ENCODE results near the gene PLD2.
"Not testable (repeated sequence)": the region's sequence is repeated elsewhere in the genome, so short reads cannot be mapped to it uniquely, and the experiment has no call there.

Gene PLD2

GRCh38 chr17:4790705-4791088 lies 16.3 kb upstream of the PLD2 start:
- no peak for DNase-seq (ENCODE audit: low read depth)

- no peak for DNase-seq (ENCODE audit: low read depth)
These were observed 11.8 kb upstream of the PLD2 start for GRCh38 chr17:4795168-4795567.

DNA sequence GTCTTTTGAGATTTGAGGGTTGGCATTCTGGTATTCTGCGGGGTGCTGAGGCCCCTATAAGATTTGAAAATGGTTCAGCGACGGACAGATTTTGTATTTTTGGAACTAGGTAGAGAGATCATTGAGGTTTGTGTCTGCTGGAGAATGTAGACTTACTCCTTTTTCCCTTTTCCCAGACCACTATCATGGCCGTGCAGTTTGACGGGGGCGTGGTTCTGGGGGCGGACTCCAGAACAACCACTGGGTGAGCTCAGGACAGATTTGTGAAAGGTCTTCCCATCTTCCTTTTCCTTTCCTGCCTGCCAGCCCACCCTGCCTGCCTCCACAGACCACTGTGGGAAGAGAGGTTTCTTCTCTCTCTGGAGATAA lies 10.4 kb upstream of the PLD2 start:
- DNase-seq (ENCODE audit: low read depth), result no peak

- no peak for DNase-seq (ENCODE audit: low read depth)
These were observed 6.3 kb upstream of the PLD2 start for GRCh38 chr17:4800462-4801196.

- DNase-seq (ENCODE audit: low read depth), result no peak
These were observed 4.7 kb upstream of the PLD2 start, which contains the start of gene C17orf114 for GRCh38 chr17:4802228-4802627. C17orf114 (minus strand) TSS chr17:4802328.

- DNase-seq (ENCODE audit: low read depth), result no peak
These were observed 536 bp upstream of the PLD2 start for GRCh38 chr17:4806456-4806776.

DNA sequence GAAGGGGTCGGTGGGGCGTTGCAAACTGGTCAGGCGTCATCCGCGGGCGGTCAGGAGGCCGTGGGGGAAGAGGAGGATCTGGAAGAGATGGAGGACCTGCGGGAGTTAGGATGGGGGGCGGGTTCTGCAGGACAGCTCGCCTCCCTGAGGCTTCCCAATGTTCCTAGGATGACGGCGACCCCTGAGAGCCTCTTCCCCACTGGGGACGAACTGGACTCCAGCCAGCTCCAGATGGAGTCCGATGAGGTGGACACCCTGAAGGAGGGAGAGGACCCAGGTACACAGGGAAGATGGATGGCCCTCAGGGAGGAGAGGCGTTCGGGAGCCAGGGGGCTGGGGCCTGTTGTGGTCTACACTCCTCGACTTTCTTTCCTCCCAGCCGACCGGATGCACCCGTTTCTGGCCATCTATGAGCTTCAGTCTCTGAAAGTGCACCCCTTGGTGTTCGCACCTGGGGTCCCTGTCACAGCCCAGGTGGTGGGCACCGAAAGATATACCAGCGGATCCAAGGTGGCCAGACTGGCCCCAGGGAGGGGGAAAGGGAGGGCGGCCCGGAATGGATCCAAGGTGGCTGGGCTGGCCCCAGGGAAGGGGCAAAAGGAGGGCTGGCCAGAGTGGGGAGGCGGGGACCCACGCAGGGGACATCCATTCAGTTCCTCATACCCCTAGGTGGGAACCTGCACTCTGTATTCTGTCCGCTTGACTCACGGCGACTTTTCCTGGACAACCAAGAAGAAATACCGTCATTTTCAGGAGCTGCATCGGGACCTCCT lies 839 bp downstream of the PLD2 start:
- DNase-seq (ENCODE audit: low read depth), result no peak

- no peak for DNase-seq (ENCODE audit: low read depth)
These were observed 1.4 kb downstream of the PLD2 start for GRCh38 chr17:4808378-4808767.

GRCh38 chr17:4810696-4811290 lies 3.8 kb downstream of the PLD2 start:
- DNase-seq (ENCODE audit: low read depth), result no peak

DNA sequence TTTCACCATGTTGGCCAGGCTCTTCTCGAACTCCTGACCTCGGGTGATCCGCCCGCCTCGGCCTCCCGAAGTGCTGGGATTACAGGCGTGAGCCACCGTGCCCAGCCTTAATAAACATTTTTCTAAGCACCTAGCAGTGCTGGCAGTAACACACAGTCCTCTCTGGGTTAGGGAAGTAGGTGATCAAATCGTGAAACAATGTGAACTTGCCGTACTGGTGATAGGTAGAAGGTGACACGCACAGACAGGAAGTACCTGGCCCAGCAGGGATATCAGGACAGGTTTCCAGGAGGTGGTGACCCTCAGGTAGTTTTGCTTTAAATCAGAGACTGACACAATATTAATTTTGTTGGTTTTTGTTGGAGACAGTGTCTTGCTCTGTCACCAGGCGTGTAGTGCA lies 4.5 kb downstream of the PLD2 start:
- no peak for DNase-seq (ENCODE audit: low read depth)

- DNase-seq (ENCODE audit: low read depth), result no peak
These were observed 5.7 kb downstream of the PLD2 start for GRCh38 chr17:4812690-4813089.

GRCh38 chr17:4815043-4815675 lies 8.2 kb downstream of the PLD2 start:
- no peak for DNase-seq (ENCODE audit: low read depth)

GRCh38 chr17:4816826-4817225 lies 9.9 kb downstream of the PLD2 start:
- DNase-seq (ENCODE audit: low read depth), result no peak

GRCh38 chr17:4818276-4818675 lies 11.3 kb downstream of the PLD2 start:
- DNase-seq (ENCODE audit: low read depth), result no peak

GRCh38 chr17:4822835-4823234 lies 15.9 kb downstream of the PLD2 start:
- no peak for DNase-seq (ENCODE audit: low read depth)

GRCh38 chr17:4823373-4824089 lies 16.6 kb downstream of the PLD2 start:
- no peak for DNase-seq (ENCODE audit: low read depth)

DNA sequence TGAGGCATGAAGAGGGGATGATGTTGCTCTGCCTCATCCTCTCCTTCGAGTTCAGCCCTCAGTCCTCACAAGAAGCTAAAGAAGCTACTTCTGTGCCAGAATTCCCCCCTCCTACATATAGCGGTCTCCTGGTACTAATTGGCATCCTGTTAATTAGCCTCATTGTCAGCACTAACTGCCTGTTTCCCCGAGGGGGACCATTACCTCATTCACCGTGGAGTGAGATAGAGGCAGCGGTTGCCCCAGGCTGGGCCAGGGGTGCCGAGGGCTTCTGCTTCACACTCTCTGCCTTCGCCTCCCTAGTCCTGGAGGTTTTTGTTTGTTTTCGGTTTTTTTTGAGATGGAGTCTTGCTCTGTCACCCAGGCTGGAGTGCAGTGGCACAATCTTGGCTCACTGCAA lies 20.4 kb downstream of the PLD2 start:
- no peak for DNase-seq (ENCODE audit: low read depth)

- DNase-seq (ENCODE audit: low read depth), result not testable (repeated sequence)
These were observed 25.9 kb downstream of the PLD2 start for GRCh38 chr17:4832829-4833177.

GRCh38 chr17:4833178-4833940 lies 26.4 kb downstream of the PLD2 start, which contains the start of gene MINK1:
MINK1 (plus strand) TSS chr17:4833340; CDS start chr17:4833584, 244 bp downstream.
- DNase-seq (ENCODE audit: low read depth), result peak; percentile 86

DNA sequence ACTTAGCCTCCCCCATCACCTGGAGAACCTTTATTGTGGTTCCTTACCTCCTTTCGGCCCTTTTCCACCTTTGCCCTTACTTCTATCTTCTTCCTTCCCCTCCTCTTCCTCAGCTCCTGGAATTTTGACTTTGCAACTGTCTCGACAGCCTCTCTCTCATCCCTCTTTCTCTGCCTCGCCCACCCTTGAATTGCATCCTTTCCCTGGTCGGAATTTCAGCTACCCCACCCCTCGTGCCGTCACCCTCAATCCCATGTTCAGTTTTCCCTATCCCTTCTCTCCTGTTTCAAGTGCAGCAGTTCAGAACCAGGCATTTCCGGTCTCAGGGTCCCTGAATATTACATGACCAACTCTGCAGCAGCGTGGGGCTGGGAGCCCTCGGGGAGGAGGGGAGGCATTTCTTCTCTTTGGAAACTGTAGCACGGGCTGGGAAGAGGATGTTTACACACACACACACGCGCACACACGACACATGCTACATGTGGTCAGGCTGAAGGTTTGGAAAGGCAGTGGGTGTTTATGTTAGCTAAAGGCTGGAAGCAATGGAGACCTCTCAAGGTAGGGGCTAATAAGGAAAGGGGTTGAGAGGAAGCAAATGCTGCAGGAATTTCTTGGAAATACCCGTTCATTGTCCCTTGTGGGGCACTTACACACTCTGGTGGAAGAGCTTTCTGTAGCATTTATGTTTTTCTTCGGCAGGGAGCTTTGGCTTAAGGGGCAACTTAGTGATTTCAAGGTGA lies 27.2 kb downstream of the PLD2 start:
- no peak for DNase-seq (ENCODE audit: low read depth)

- no peak for DNase-seq (ENCODE audit: low read depth)
These were observed 27.7 kb downstream of the PLD2 start for GRCh38 chr17:4834681-4835020.
